Activated effector memory CD4-positive, alpha-beta T cell treated with Interleukin-2 at 50 U/mL for 16 hours (primary cell): Measurements from ENCODE around the gene ZC3H10.
A peak's percentile ranks its signal among the peaks of the same experiment; 100 is the strongest.

ENCODE experiments used
- DNase-seq: peaks from one replicate; pipeline ENCODE4 v3.0.0-alpha.2; 2020

The ZC3H10 gene

DNA sequence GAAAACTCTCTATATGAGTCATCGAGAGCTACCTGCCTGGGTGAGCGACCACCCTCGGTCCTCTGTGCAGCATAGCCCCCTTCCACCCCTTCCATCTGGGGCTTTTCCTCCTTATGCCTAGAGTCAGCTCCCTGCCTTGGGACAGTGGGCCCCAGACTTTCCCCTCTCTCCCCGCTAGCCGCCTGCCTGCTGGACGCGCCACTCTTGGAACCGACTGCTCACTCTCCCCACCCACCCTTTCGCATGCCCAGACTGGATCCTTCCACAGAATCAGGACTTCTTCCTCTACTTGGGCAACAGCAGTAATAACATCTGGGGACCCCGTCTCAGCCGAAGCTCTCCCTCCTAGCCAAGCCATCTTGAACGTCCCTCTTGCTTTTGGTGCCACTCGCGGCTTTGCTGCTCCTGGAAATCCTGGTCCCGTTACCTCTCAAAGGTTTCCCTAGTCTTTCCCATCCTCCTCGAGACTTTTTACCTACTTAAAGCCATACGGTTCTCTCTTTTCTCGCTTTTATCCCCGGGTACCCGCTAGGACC, 10.7 kb downstream of the ZC3H10 start:
- no peak for DNase-seq

- DNase-seq, result peak; percentile 76
Measured at GRCh38 chr12:56129206-56129941, 11.3 kb downstream of the ZC3H10 start.

DNA sequence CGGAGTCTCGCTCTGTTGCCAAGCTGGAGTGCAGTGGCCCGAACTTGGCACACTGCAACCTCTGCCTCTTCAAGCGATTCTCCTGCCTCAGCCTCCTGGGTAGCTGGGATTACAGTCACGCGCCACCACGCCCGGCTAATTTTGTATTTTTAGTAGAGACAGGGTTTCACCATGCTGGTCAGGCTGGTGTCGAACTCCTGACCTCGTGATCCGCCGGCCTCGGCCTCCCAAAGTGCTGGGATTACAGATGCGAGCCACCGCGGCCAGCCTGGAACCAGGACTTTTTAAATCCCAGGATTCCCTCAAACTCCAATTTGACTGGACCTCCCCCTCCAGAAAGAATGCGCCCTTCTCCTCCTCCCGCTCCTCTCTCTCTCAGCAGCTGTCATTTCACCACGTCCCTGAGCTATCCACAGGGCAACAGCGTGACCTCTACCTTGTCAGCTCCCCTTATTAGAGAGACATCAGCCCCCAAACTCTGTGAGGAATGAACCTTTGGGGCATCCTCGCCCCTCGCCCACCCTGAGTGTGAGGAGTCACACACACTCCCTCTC, 12.0 kb downstream of the ZC3H10 start:
- DNase-seq, result no peak

- DNase-seq, result no peak
Measured at GRCh38 chr12:56130876-56131275, 12.8 kb downstream of the ZC3H10 start.

DNA sequence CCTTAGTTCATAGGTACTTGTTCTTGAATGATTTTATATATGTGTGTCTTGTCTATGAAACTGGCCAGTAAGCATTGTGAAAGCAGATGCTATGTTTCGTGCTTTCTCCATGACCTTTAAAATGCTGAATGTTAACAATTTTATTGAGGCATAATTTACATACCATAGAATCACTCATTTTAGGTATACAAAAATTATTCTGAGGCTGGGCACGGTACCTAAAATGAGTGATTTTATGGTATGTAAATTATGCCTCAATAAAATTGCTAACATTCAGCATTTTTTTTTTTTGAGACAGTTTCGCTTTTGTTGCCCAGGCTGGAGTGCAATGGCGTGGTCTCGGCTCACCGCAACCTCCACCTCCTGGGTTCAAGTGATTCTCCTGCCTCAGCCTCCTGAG, 16.8 kb downstream of the ZC3H10 start:
- no peak for DNase-seq

DNA sequence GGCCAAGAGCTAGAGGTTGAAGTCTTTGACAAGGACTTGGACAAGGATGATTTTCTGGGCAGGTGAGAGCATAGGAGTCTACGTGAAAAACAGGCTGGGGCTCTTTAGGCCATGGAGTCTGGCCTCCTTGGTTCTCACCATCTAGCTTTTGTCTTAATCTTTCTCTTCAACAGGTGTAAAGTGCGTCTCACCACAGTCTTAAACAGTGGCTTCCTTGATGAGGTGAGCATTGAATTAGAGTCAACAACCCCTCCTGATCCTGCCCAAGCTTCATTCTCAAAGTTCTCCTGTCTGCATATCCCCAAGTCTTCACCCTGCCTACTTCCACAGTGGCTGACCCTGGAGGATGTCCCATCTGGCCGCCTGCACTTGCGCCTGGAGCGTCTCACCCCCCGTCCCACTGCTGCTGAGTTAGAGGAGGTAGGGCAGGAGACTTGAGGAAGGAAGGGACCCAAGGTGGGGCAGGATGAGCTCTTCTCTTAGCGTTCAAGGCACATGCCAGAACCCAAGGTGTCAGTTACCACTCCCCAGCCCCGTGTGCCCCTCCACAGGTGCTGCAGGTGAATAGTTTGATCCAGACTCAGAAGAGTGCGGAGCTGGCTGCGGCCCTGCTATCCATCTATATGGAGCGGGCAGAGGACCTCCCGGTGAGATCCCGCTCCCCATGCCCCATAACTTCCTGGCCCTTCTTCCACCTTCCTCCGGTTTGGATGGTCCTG, 19.9 kb downstream of the ZC3H10 start:
- no peak for DNase-seq

GRCh38 chr12:56141946-56142784, 24.1 kb downstream of the ZC3H10 start:
- DNase-seq, result no peak

- no peak for DNase-seq
Measured at GRCh38 chr12:56143217-56143616, 25.2 kb downstream of the ZC3H10 start.

- no peak for DNase-seq
Measured at GRCh38 chr12:56143870-56144269, 25.8 kb downstream of the ZC3H10 start.

GRCh38 chr12:56145217-56145616, 27.2 kb downstream of the ZC3H10 start:
- no peak for DNase-seq

DNA sequence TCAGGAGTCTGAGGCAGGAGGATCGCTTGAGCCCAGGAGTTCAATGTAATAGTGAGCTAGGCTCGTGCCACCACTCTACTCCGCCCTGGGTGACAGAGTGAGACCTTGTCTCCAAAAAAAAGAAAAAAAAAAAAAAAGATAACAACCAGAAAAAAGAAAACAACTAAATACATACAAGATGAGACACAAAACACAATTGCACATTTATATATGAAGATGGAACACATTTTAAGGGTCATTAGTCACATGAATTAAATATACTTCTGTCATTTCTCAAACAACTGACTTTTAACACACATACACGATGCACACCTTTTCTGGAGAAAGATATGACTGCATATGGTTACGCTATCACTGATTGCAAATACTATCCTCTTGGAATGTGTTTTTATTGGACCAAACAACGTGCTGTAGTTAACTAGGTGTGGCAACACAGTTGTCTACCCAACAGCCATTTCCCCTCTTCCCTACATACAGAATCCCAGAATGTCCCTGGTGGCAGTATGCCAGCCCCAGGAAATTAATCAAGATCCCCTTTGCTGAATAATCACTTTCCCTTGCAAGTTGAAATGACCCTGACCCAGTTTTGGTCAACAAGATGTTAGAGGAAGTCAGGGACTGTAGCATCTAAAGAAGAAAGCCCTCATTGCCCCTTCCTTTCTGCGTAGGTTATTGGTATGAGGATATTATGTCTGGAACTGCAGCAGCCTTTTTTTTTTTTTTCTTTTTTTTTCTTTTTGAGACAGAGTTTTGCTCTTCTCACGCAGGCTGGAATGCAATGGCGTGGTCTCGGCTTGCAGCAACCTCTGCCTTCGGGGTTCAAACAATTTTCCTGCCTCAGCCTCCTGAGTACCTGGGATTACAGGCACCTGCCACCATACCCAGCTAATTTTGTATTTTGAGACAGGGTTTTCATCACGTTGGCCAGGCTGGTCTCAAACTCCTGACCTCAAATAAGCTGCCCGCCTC, 28.7 kb downstream of the ZC3H10 start:
- no peak for DNase-seq

DNA sequence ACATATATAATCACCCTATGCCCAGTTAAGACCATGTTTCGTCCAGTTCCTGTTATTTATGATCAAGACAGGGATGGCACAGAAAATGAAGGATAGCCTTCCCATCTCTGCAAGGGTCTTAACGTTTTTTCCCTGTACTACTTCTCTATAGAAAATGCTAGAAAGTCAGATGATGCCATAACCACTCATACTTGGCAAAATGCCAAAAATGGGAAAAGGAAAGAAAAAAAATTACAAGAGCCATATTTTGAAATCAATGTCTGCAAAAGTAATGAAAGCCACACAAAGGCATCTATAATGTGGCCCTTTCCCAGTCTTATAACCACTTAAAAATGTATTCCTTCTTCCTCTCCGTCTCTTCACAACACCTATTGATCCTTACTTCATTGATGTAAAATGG, 32.5 kb downstream of the ZC3H10 start:
- no peak for DNase-seq

DNA sequence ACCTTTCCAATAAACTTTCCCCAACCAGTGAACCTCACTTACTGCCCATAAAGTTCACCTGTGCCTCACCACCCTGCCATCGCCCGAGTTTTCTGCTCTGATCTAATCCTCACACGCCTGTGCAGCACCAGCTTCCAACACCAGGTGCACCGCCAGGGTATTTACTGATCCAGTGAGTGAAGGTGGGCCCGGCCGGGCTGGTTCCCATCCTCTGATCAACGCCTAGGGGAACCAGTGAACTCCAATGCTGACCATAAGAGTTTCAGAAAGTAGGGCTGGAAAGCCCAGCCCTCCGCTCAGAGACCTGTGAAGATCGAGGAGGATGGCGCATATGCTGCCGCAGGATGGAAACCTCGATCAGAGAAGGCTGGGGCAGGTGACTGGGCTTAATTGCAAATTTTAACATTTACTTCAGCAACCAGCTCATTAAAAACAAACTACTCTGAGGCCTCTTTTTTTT, 33.6 kb downstream of the ZC3H10 start:
- DNase-seq, result peak; percentile 62

DNA sequence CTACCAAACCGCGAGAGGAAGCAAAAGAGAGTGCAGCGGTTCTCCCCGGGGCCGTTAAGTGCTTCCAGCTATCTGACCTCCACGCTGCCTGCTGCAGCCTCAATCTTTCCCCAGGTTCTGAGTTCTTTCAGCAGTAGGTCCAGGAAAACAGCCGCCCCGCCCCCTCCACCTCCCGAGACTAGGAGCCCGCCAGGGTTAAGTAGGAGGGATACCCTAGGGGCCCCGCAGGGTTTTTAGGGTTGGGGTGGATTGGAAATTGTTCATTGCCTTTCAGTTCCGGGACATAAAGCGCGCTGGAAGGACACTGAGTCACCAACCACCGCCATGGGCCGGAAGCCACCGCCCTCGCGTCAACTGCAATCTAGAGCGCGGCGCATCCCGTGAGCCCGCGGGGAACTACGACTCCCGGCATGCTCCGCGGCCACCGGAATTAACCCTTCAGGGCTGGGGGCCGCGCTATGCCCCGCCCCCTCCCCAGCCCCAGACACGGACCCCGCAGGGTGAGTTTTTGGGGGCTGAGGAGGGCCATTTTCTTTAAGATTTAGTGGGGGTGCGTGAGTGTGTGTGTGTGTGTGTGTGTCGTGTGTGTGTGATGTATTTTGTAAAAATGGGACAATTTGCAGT, 34.2 kb downstream of the ZC3H10 start, which contains the start of gene MYL6B:
TSS of gene MYL6B (plus strand) at position 456 of the 624 bp plus-strand sequence. CDS start 1,332 bp downstream, outside the sequence.
- DNase-seq, result peak; percentile 89

- DNase-seq, result no peak
Measured at GRCh38 chr12:56152756-56153677, 35.0 kb downstream of the ZC3H10 start.

- no peak for DNase-seq
Measured at GRCh38 chr12:56153678-56154065, 35.6 kb downstream of the ZC3H10 start.

GRCh38 chr12:56154246-56154771, 36.2 kb downstream of the ZC3H10 start:
- no peak for DNase-seq

GRCh38 chr12:56154818-56155217, 36.8 kb downstream of the ZC3H10 start:
- DNase-seq, result no peak

DNA sequence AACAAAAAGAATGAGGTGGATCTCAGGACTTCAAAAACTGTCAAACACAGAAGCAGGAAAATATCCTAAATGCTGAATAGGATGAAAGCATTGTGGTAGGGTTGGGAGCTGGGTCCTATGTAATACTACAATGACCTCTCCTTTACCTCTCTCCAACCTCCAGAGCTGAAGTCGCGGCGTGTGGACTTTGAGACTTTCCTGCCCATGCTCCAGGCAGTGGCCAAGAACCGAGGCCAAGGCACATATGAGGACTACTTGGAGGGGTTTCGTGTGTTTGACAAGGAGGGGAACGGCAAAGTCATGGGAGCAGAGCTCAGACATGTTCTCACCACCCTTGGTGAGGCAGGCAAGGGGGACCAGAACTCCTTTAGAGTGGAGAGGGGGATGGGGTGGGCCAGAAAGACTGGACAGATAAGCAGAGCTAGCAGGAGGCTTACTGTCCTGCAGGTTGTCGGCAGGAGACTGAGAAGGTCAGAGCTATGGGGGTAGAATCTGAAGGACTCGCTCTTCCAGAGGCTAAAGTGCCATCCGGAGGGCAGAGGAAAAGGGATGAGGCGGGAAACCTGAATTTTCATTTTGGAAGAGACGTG, 37.3 kb downstream of the ZC3H10 start:
- DNase-seq, result no peak
